DMS 273 treated with DMSO at 0.1 percent for 48 hours (cell line): ENCODE results near the gene OR10H1.
"Not testable (repeated sequence)": the region's sequence is repeated elsewhere in the genome, so short reads cannot be mapped to it uniquely, and the experiment has no call there.

Source experiments
- DNase-seq: peaks from one replicate; lab custom pipeline; 2025; lab: John Stamatoyannopoulos, UW

Gene OR10H1

DNA sequence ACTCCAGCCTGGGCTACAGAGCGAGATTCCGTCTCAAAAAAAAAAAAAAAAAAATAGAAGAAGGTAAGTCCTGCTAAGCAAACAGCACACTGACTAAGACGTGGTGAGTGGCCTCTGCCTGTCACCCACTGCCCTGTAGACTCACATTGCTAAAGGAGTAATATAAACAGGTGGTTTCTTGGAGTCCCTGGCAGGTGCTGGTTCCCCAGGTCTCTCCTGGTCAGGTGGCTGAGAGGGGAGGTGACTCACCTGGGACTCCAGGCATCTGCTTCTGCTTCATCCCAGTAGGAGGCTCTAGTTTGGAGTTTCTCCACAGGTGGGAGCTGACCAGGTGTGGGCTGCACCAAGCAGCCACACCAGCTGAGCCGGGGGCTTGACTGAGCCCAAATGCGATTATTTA lies at the start of gene OR10H1:
TSS of gene OR10H1 (minus strand) at position 359 of the 400 bp plus-strand sequence. CDS start 7,627 bp downstream, outside the sequence.
- no peak for DNase-seq

DNA sequence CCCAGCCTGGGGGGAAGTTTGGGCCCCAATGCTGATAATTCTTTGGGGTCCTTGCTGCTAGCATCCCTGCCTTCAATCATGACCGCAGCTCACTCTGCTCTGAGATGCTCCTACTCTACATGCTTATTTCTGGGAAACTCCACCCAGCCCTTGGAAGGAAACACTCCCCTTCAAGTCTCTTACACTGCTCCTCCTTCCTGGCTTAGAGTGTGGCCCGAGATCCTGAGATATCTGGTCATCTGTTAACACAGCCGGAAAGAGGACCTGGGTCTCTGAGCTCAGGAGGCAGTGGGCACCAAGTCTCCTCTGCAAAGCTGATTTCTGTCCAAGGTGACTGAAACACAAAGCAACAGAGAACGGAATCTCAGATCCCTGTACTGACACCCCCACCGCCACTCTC lies 49.4 kb upstream of the OR10H1 start:
- no peak for DNase-seq

DNA sequence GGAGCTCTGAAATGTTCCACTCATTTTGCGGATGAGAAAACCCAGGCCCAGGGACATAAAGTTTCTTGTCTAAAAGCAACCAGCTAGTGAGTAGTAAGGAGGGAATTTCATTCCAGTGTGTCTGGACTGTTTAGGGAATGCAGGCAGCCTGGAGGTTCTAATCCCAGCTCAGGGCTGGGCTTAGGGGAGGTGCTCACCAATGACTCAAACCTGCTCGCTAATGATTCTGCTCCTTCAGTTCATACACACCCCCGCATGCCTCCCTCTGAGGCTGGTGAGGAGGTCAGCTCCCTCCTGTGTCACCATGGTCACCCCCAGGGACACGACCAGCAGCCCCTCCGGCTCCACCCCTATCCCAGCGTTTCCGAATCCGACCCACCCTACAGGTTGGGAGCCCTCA lies 47.8 kb upstream of the OR10H1 start:
- DNase-seq: no peak

DNA sequence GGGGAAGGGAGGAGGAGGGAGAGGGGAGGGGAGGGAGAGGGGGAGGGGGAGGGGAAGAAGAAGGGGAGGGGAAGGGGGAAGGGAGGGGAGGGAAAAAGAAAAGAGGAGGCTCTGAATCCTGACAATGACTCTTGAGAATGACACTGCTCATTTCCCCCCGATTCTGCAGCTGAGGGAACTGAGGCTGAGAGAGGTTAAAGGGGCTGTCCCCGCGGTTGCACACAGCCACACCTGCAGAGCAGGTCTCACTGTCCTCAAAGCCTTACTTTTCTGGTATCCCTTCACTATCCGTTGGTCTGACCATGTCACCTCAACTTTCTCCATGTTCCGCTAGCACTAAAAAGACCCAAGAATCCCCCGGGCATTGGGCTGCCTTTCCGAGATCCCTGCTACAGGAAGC lies 47.0 kb upstream of the OR10H1 start:
- no peak for DNase-seq

- DNase-seq: no peak
These were observed 45.1 kb upstream of the OR10H1 start for GRCh38 chr19:15860522-15860921.

GRCh38 chr19:15859187-15859586 lies 43.7 kb upstream of the OR10H1 start:
- DNase-seq: no peak

- DNase-seq: no peak
These were observed 34.9 kb upstream of the OR10H1 start for GRCh38 chr19:15850385-15850784.

- DNase-seq: no peak
These were observed 31.5 kb upstream of the OR10H1 start for GRCh38 chr19:15846923-15847322.

DNA sequence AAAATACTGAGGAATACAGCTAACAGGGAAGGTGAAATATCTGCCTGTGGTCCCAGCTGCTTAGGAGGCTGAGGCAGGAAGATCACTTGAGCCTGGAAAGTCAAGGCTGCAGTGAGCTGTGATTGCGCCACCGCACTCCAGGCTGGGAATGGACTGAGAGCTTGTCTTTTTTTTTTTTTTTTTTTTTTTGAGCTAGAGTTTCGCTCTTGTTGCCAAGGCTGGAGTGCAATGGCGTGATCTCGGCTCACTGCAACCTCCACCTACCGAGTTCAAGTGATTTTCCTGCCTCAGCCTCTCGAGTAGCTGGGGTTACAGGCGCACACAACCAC lies 28.4 kb upstream of the OR10H1 start:
- not testable (repeated sequence) for DNase-seq

- no peak for DNase-seq
These were observed 27.9 kb upstream of the OR10H1 start for GRCh38 chr19:15843203-15843893.

- DNase-seq: no peak
These were observed 26.6 kb upstream of the OR10H1 start for GRCh38 chr19:15841875-15842569.

GRCh38 chr19:15840833-15841232 lies 25.4 kb upstream of the OR10H1 start:
- no peak for DNase-seq

DNA sequence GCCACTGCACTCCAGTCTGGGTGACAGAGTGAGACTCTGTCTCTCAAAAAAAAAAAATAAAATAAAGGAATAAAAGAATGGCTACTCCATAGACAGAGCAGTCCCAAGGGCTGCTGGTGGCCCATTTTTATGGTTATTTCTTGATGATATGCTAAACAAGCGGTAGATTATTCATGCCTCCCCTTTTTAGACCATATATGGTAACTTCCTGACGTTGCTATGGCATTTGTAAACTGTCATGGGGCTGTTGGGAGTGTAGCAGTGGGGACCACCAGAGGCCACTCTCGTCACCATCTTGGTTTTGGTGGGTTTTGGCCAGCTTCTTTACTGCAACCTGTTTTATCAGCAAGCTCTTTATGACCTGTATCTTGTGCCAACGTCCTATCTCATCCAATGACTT lies 24.4 kb upstream of the OR10H1 start:
- not testable (repeated sequence) for DNase-seq

DNA sequence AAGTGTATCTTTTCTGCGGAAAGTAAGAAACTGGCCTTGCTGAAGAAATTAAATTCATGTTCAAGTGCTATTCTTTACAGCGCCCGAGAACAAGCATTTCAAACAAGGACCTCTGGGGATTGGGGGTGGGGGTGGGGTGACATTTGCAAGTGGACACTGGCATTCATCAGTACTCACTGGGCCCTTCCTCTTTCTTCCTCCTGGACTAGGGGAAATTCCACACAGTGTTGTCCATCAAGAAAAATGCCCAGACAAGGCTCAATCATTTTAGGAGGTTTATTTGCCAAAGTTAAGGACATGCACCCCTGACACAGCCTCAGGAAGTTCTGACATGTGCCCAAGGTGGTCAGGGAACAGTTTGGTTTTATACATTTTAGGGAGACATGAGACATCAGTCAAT lies 22.9 kb upstream of the OR10H1 start:
- DNase-seq: no peak

DNA sequence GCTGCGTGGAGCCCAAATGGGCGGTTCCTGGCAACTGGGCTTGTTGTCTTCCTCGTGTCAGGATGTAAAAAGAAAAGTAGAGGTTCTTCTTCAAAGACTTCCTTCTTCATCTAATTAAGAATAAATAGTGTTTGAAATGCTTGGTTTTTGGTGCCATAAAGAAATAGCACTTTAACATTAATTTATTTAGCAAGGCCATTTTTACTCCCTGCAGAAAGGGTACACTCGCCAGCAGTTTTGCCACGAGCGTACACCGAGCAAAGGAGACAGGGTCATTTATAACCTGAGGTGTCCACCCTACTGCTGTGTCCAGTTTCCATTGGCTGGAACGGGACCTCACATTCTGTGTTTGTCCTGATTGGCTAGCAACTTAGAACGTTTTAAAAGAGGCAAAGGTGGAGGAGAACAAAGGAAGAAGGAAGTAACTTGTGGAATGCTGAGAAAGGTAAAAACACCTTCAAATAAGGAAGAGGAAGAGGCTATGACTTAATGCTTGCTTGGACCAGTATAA lies 21.8 kb upstream of the OR10H1 start:
- DNase-seq: no peak

DNA sequence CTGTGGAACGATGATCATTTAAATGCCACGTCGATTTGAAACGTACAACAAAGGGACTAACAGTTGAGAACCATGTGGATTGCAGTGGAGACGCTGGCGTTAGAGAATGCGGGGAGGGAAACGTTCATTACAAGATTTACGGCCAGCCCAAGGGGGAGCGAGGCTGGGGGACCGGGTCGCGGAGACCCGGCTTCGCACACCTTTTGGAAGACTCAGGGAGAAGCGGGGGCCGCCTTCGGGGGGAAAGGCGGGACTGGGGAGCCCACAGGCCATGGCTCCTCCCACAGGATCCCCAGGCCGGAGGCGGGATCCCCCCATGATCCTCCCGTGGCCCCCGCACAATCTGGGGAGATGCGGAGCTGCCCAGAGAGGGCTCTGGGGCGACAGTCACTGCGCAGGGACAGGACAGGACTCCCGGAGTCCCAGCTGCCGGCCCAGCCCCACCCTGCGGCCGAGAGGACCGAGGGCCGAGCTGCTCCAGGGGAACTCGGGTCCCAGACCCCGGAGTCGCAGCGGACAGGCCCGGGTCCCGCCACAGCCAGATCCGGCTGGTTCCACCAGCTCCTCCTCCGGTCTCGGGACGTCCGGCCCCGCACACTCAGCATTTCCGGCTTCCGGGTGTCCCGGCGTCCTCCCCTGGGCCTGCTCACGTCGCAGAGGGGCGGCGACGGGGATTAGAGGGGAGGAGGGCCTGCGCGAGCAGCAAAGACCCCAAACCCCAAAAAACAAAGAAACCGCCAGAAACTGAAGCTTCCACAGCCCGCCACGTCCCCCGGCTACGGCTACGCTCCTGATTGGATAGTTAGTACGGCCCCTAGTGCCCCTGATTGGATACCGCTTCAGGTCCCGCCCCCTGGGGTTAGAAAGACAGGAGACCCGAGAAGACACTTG lies 21.1 kb upstream of the OR10H1 start:
- peak; percentile 35 for DNase-seq

GRCh38 chr19:15835565-15836329 lies 20.3 kb upstream of the OR10H1 start:
- DNase-seq: not testable (repeated sequence)

DNA sequence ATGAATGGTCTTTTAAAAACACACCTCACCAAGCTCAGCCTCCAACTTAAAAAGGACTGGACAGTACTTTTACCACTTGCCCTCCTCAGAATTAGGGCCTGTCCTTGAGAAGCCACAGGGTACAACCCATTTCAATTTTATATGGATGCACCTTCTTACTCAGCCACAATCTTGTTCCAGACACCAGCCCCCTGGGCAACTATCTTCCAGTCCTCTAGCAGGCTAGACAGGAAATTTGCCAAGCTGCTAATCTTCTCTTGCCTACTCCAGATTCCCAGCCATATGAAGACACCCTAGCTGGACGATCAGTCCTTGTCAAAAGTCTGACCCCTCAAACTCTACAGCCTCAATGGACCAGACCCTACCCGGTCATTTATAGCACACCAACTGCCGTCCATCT lies 18.8 kb upstream of the OR10H1 start:
- not testable (repeated sequence) for DNase-seq

DNA sequence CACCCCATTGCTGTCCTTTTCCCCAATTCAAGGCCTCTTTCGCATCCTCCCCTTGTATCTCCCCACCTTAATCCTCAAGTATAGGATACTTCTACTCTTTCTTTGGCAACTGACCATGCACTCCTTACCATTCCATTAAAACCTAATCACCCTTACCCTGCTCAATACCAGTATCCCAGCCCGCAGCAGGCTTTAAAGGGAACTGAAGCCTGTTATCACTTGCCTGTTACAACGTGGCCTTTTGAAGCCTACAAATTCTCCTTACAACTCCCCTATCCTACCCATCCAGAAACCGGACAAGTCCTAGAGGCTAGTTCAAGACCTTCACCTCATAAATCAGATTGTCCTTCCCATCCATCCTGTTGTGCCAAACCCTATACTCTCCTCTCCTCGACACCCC lies 16.2 kb upstream of the OR10H1 start:
- DNase-seq: no peak

- no peak for DNase-seq
These were observed 14.3 kb upstream of the OR10H1 start for GRCh38 chr19:15829786-15830185.

- DNase-seq: no peak
These were observed 13.8 kb upstream of the OR10H1 start for GRCh38 chr19:15829306-15829698.
